Cardiac muscle cell (in vitro differentiated cells and primary cell): ENCODE data around the gene STPG1. TPM values are rescaled to one million over a fixed set of nuclear protein-coding genes. Genes with fewer than 3 reads are reported as not detected.
"Not testable (repeated sequence)": the region's sequence is repeated elsewhere in the genome, so short reads cannot be mapped to it uniquely, and the experiment has no call there.

Experiments used
- DNase-seq, 2 donors: peaks; one replicate each; pipeline versions ENCODE4 v3.0.0 to v3.0.0-alpha.2; 2010 to 2017; ENCODE audit warnings: low read depth in 1 of 2, low spot score in 1 of 2
- H3K27ac ChIP-seq: fragments of 200-600 bp; sonication (generic); 2 replicates; pipeline ENCODE4 v1.5.1; 2016
- H3K27me3 ChIP-seq: fragments of 200-600 bp; sonication (generic); 2 replicates; pipeline ENCODE4 v1.6.0; 2016; ENCODE audit warnings: control low read depth
- H3K36me3 ChIP-seq: fragments of 200-600 bp; sonication (generic); 2 replicates; pipeline ENCODE4 v1.5.1; 2016; ENCODE audit warnings: control low read depth
- H3K4me1 ChIP-seq: fragments of 200-600 bp; sonication (generic); 2 replicates; pipeline ENCODE4 v1.8.1; 2017; ENCODE audit warnings: low read depth, mild to moderate bottlenecking, mixed run types
- H3K4me3 ChIP-seq: fragments of 200-600 bp; sonication (generic); 2 replicates; pipeline ENCODE4 v1.5.1; 2016; ENCODE audit warnings: mild to moderate bottlenecking
- H3K9me3 ChIP-seq: fragments of 200-600 bp; sonication (generic); 2 replicates; pipeline ENCODE4 v1.5.1; 2017; ENCODE audit warnings: low read depth, mild to moderate bottlenecking, control low read depth
- CTCF ChIP-seq: IDR thresholded peaks from 2 replicates; pipeline ENCODE4 v1.5.1; 2012; ENCODE audit warnings: low read depth, mild to moderate bottlenecking, low read length
- polyA plus RNA-seq: library from polyadenylated mRNA; unstranded; fragments of >200 nt; fragmentation: Nextera tagmentation; extraction: Ambion mirVana; gene quantifications from 2 replicates; pipeline ENCODE4 v1.2.1, GENCODE V29; 2016
- total RNA-seq: library from RNA; depleted of rRNA; stranded (reverse); fragments of >200 nt; gene quantifications from 2 replicates; pipeline ENCODE4 v1.2.3, GENCODE V29; 2016

The STPG1 gene
- 5.7 and 10.7 TPM in 2 replicates for total RNA-seq
- 9.9 and 17.7 TPM in 2 replicates for polyA plus RNA-seq

- Histone ChIP-seq H3K27ac (no peak within 1 kb of the TSS), H3K36me3 (no peaks in the 10 kb centered on the region), H3K4me1 (peaks cover 4% of the 10 kb centered on the region), H3K4me3 (peak within 1 kb of the TSS; percentile 47), H3K27me3 (no peaks in the 10 kb centered on the region), H3K9me3 (no peaks in the 10 kb centered on the region)
- DNase-seq, result peak; percentile 86 to 87
- TF ChIP-seq CTCF, result no peak
Measured at GRCh38 chr1:24413350-24414163, at the start of gene STPG1. Gene STPG1 (minus strand): TSS chr1:24413782. CDS start chr1:24401388, 12,394 bp downstream.

- H3K4me1 ChIP-seq, H3K27me3 ChIP-seq, H3K9me3 ChIP-seq, H3K4me3 ChIP-seq, H3K27ac ChIP-seq, DNase-seq, H3K36me3 ChIP-seq: not testable (repeated sequence)
Measured at GRCh38 chr1:24462128-24462527, 48.5 kb upstream of the STPG1 start.

- no peak for DNase-seq
- Histone ChIP-seq H3K27me3 (no peaks in the 10 kb centered on the region), H3K36me3 (peaks cover 3% of the 10 kb centered on the region), H3K4me3 (no peak overlapping the region), H3K9me3 (no peaks in the 10 kb centered on the region), H3K27ac (no peak overlapping the region), H3K4me1 (no peaks in the 10 kb centered on the region)
- no peak for TF ChIP-seq CTCF
Measured at GRCh38 chr1:24459551-24460266, 46.1 kb upstream of the STPG1 start.

- H3K27me3 ChIP-seq, result no peaks in the 10 kb centered on the region
- no peak for DNase-seq
- H3K27ac ChIP-seq, result no peak overlapping the region
- no peaks in the 10 kb centered on the region for H3K9me3 ChIP-seq
- H3K4me1 ChIP-seq, result no peaks in the 10 kb centered on the region
- peaks cover 3% of the 10 kb centered on the region for H3K36me3 ChIP-seq
- no peak overlapping the region for H3K4me3 ChIP-seq
- no peak for TF ChIP-seq CTCF
Measured at GRCh38 chr1:24457866-24458265, 44.3 kb upstream of the STPG1 start.

- TF ChIP-seq CTCF, result no peak
- H3K4me3 ChIP-seq, result no peak overlapping the region
- H3K9me3 ChIP-seq, result no peaks in the 10 kb centered on the region
- H3K27ac ChIP-seq, result no peak overlapping the region
- H3K36me3 ChIP-seq, result peaks cover 5% of the 10 kb centered on the region
- DNase-seq, result no peak
- no peaks in the 10 kb centered on the region for H3K4me1 ChIP-seq
- no peaks in the 10 kb centered on the region for H3K27me3 ChIP-seq
Measured at GRCh38 chr1:24455272-24455671, 41.7 kb upstream of the STPG1 start.

- no peaks in the 10 kb centered on the region for H3K9me3 ChIP-seq
- H3K27me3 ChIP-seq, result no peaks in the 10 kb centered on the region
- H3K4me1 ChIP-seq, result no peaks in the 10 kb centered on the region
- no peak overlapping the region for H3K27ac ChIP-seq
- no peak overlapping the region for H3K4me3 ChIP-seq
- TF ChIP-seq CTCF, result no peak
- peak in 1 of 2 donors; percentile 13 for DNase-seq
- peaks cover 11% of the 10 kb centered on the region for H3K36me3 ChIP-seq
Measured at GRCh38 chr1:24454673-24455072, 41.1 kb upstream of the STPG1 start.
